Dedifferentiated amniotic fluid mesenchymal stem cell (primary cell): ENCODE data around the gene CMTM1.
"Not testable (repeated sequence)": the region's sequence is repeated elsewhere in the genome, so short reads cannot be mapped to it uniquely, and the experiment has no call there.

Source experiments
- DNase-seq: peaks from one replicate; pipeline ENCODE4 v3.0.0-alpha.2; 2016; ENCODE audit errors: extremely low spot score

Gene CMTM1

GRCh38 chr16:66591018-66591417 is 24.8 kb downstream of the CMTM1 start:
- no peak for DNase-seq

- no peak for DNase-seq
These were observed 26.0 kb downstream of the CMTM1 start for GRCh38 chr16:66592241-66592640.

- no peak for DNase-seq
These were observed 26.6 kb downstream of the CMTM1 start for GRCh38 chr16:66592814-66593213.

- no peak for DNase-seq
These were observed 28.5 kb downstream of the CMTM1 start for GRCh38 chr16:66594739-66595138.

- not testable (repeated sequence) for DNase-seq
These were observed 30.3 kb downstream of the CMTM1 start for GRCh38 chr16:66596559-66596958.

- DNase-seq: no peak
These were observed 31.0 kb downstream of the CMTM1 start for GRCh38 chr16:66596986-66597848.

GRCh38 chr16:66598111-66598510 is 31.9 kb downstream of the CMTM1 start:
- no peak for DNase-seq

- no peak for DNase-seq
These were observed 33.5 kb downstream of the CMTM1 start for GRCh38 chr16:66599726-66600125.

GRCh38 chr16:66600477-66600876 is 34.2 kb downstream of the CMTM1 start:
- no peak for DNase-seq

- no peak for DNase-seq
These were observed 35.2 kb downstream of the CMTM1 start for GRCh38 chr16:66601471-66601870.

GRCh38 chr16:66603537-66604375 is 37.5 kb downstream of the CMTM1 start:
- peak; percentile 46 for DNase-seq

GRCh38 chr16:66604376-66605176 is 38.3 kb downstream of the CMTM1 start, which contains the start of gene CMTM3:
CMTM3 (plus strand) TSS chr16:66604704; CDS start chr16:66604806, 102 bp downstream.
- DNase-seq: peak; percentile 54

- DNase-seq: no peak
These were observed 39.1 kb downstream of the CMTM1 start for GRCh38 chr16:66605177-66605978.

GRCh38 chr16:66605979-66606751 is 39.9 kb downstream of the CMTM1 start:
- no peak for DNase-seq

- peak; percentile 84 for DNase-seq
These were observed 42.3 kb downstream of the CMTM1 start for GRCh38 chr16:66608241-66609138.

- no peak for DNase-seq
These were observed 42.9 kb downstream of the CMTM1 start for GRCh38 chr16:66609139-66609510.

- DNase-seq: no peak
These were observed 44.0 kb downstream of the CMTM1 start for GRCh38 chr16:66610111-66610820.

GRCh38 chr16:66611911-66612310 is 45.7 kb downstream of the CMTM1 start:
- not testable (repeated sequence) for DNase-seq

- DNase-seq: no peak
These were observed 46.2 kb downstream of the CMTM1 start for GRCh38 chr16:66612422-66612821.
